ENCODE measurements around the gene CCDC60.

- TF ChIP-seq POLR2A (IDR thresholded peaks at IDR 0.05; ENCODE audit: low read depth, low read length) (no peak), TAF1 (IDR thresholded peaks at IDR 0.05; ENCODE audit: low read depth, low read length) (no peak)
Measured at GRCh38 chr12:119459481-119459880, 125.0 kb downstream of the CCDC60 start.

All from GM12891 (cell line).